ENCODE results near the gene UQCC2. TPM values are rescaled to one million over a fixed set of nuclear protein-coding genes. Genes with fewer than 3 reads are reported as not detected.
A peak's percentile ranks its signal among the peaks of the same experiment; 100 is the strongest.

The UQCC2 gene
- total and polyA plus RNA-seq, 4 donors: 14.7 to 48.2 (median 21.8) TPM

DNA sequence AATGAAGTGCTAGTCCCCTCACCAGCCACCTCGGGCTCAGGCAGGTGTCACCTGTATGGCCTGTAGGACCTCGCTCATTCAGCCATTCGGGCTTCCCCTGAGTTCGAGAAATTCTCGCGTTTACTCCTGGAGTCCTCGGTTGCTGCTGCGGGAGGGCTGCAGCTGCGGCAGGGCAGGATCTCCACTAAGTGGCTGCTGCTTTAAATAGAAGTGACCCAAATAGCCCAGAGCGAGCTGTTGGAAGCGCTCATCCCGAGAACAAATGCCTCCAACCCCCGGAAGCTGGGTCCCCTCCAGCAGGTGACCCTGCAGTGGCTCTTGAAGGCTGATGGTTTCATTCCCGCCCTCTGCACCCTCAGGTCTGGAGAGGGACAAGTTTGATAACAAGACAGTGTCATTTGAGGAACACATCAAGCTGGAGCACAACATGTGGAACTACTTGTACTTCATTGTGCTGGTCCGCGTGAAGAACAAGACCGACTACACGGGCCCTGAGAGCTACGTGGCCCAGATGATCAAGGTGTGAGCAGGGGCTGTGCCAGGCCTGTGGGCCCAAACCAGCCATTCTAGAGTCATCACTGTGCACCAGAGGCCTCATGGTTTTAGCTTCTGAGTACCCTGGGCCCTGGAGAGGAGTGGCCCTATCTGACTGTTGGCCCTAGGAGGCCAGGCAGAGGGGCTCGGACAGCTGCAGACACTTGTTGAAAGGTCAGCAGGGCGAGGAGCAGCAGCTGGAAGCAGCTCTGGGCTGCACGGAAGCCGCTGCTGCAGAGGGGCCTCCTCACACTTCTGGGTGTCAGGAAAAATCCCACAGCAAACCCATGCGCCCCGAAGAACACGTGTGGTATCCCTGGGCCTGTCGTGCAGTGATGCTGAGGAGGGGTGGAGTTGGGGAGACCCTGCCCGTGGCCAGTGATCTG is 18.1 kb downstream of the UQCC2 start:
- intact Hi-C loops (cut with DNase I): no loop called here
- DNase-seq (no peak), ATAC-seq (ENCODE audit: low FRiP score) (no peak)
- Histone ChIP-seq H3K9me3 (ENCODE audit: control insufficient read depth, low read length) (no peaks in the 10 kb centered on the region), H3K4me1 (ENCODE audit: control insufficient read depth in 1 of 2, insufficient read depth in 2 of 2, low read length in 2 of 2) (no peaks in the 10 kb centered on the region), H3K27me3 (ENCODE audit: control insufficient read depth in 1 of 2, insufficient read depth in 2 of 2, low read length in 1 of 2) (no peaks in the 10 kb centered on the region), H3K36me3 (ENCODE audit: control insufficient read depth in 1 of 2, insufficient read depth in 2 of 2, low read length in 1 of 2) (no peaks in the 10 kb centered on the region), H3K4me3 (ENCODE audit: low read length in 2 of 2) (no peak overlapping the region), H3K27ac (ENCODE audit: low read depth in 1 of 2, low read length in 2 of 2) (no peak overlapping the region)
- WGBS, 2 donors: 73 to 80% methylated on average over 28 of the region's 28 CpGs

DNA sequence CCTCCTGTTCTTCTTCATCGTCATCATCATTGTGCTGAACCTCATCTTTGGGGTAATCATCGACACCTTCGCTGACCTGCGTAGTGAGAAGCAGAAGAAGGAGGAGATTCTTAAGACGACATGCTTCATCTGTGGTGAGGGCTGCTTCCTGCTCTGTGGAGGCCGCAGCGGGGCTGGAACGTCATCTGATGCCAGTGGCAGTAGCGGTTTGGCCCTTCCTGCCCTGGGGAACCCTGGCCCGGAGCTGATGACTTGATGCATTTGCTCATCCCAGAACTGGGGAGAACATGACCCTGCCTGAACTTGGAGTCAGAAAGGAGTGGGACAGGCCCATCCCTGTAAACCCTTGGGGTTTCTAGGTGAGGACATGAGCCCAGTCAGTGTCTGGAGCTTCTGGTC is 18.7 kb downstream of the UQCC2 start:
- intact Hi-C loops (cut with DNase I): no loop called here
- Histone ChIP-seq H3K4me1 (ENCODE audit: control insufficient read depth in 1 of 2, insufficient read depth in 2 of 2, low read length in 2 of 2) (no peaks in the 10 kb centered on the region), H3K36me3 (ENCODE audit: control insufficient read depth in 1 of 2, insufficient read depth in 2 of 2, low read length in 1 of 2) (no peaks in the 10 kb centered on the region)

DNA sequence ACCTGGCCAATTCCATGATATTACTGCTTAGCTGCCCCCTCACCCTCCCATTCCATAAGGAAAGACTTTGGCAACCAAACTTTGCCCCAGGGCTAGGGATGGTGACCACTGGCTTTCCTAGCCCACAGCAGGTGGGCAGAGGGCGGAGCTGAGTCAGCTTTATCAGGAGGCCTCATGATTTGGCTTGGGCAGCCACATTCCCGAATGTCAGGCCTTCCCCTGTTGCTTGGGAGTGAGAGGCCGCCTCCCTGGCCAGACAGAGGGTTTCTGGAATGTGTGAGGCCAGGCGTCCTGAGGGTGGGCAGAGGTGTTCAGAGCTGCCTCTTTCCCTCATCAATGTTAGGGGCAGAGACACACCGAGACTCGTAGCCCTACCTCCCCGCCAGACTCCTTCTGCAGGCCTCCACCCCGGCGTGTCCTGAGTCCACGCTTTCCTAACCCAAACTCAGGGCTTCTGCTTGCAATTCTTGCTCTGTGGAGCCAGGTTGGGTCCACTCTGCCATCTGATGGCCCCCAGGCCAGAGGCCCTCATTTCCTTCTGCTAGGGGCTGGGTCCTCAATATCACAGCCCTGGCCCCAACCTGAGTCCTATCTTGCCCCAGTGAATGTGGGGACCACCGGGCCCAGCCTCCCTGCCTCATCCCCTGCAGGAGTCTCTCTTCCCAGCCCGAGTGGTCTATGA is 19.3 kb downstream of the UQCC2 start:
- intact Hi-C loops (cut with DNase I): no loop called here
- peak; percentile 5 for ATAC-seq (ENCODE audit: low FRiP score)
- Histone ChIP-seq H3K4me1 (ENCODE audit: control insufficient read depth in 1 of 2, insufficient read depth in 2 of 2, low read length in 2 of 2) (no peaks in the 10 kb centered on the region), H3K4me3 (ENCODE audit: low read length in 2 of 2) (no peak overlapping the region), H3K27me3 (ENCODE audit: control insufficient read depth in 1 of 2, insufficient read depth in 2 of 2, low read length in 1 of 2) (no peaks in the 10 kb centered on the region), H3K9me3 (ENCODE audit: control insufficient read depth, low read length) (no peaks in the 10 kb centered on the region), H3K27ac (ENCODE audit: low read depth in 1 of 2, low read length in 2 of 2) (no peak overlapping the region), H3K36me3 (ENCODE audit: control insufficient read depth in 1 of 2, insufficient read depth in 2 of 2, low read length in 1 of 2) (no peaks in the 10 kb centered on the region)
- 68 to 81% methylated on average over 12 of the region's 12 CpGs for WGBS, 2 donors
- DNase-seq: no peak

More for the DNA sequence above, 18.7 kb downstream of the UQCC2 start:
- Histone ChIP-seq H3K9me3 (ENCODE audit: control insufficient read depth, low read length) (no peaks in the 10 kb centered on the region), H3K4me3 (ENCODE audit: low read length in 2 of 2) (no peak overlapping the region), H3K27me3 (ENCODE audit: control insufficient read depth in 1 of 2, insufficient read depth in 2 of 2, low read length in 1 of 2) (no peaks in the 10 kb centered on the region), H3K27ac (ENCODE audit: low read depth in 1 of 2, low read length in 2 of 2) (no peak overlapping the region)
- no peak for ATAC-seq (ENCODE audit: low FRiP score)
- 80 to 83% methylated on average over 10 of the region's 10 CpGs for WGBS, 2 donors
- DNase-seq: peak in 1 of 2 donors; percentile 74

DNA sequence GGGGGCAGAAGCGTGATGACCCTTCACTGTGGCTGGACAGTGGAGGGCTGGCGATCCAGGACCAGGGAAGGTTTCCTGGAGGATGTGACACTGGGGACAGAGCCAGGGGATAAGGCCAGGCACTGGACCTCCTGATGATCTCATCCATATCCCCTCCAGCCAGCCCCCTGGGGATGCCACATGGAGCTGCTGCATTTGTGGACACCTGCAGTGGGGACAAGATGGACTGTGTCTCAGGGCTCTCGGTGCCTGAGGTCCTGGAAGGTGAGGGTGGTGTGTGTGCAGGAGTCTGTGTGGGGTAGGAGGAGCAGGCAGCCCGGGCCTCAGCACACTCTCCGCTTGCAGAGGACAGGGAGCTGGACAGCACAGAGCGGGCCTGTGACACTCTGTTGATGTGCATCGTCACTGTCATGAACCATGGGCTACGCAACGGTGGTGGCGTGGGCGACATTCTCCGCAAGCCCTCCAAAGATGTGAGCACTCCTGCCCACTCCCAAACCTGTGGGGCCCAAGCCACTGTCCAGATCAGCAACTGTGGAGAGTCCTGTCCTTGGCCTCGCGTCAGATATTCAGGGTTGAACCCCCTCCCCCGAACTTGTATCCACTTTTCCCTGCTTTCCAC is 19.9 kb downstream of the UQCC2 start:
- no peak for DNase-seq
- Histone ChIP-seq H3K4me1 (ENCODE audit: control insufficient read depth in 1 of 2, insufficient read depth in 2 of 2, low read length in 2 of 2) (no peaks in the 10 kb centered on the region), H3K4me3 (ENCODE audit: low read length in 2 of 2) (no peak overlapping the region), H3K9me3 (ENCODE audit: control insufficient read depth, low read length) (no peaks in the 10 kb centered on the region), H3K27me3 (ENCODE audit: control insufficient read depth in 1 of 2, insufficient read depth in 2 of 2, low read length in 1 of 2) (no peaks in the 10 kb centered on the region), H3K27ac (ENCODE audit: low read depth in 1 of 2, low read length in 2 of 2) (no peak overlapping the region), H3K36me3 (ENCODE audit: control insufficient read depth in 1 of 2, insufficient read depth in 2 of 2, low read length in 1 of 2) (no peaks in the 10 kb centered on the region)
- no peak for ATAC-seq (ENCODE audit: low FRiP score)
- intact Hi-C loops (cut with DNase I): no loop called here
- WGBS, 2 donors: 88 to 91% methylated on average over 15 of the region's 15 CpGs

DNA sequence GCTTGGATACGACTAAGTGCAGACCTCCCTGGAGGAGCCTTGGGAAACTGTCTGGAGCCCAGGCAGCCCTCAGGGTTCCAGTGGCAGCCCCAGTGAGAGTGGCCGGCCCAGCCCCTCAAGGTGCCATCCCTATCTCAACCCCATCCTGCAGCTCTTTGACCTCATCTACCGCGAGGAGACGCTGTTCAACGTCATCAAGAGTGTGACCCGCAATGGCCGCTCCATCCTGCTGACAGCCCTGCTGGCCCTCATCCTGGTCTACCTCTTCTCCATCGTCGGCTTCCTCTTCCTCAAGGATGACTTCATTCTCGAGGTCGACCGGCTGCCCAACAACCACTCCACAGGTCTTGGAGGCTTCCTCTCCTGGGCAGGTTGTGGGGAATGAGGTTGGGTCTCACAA is 20.7 kb downstream of the UQCC2 start:
- H3K4me3 ChIP-seq (ENCODE audit: low read length in 2 of 2): no peak overlapping the region
- DNase-seq (no peak), ATAC-seq (ENCODE audit: low FRiP score) (no peak)
- WGBS, 2 donors: 82 to 93% methylated on average over 13 of the region's 13 CpGs
- H3K36me3 ChIP-seq (ENCODE audit: control insufficient read depth in 1 of 2, insufficient read depth in 2 of 2, low read length in 1 of 2): no peaks in the 10 kb centered on the region
- H3K4me1 ChIP-seq (ENCODE audit: control insufficient read depth in 1 of 2, insufficient read depth in 2 of 2, low read length in 2 of 2): no peaks in the 10 kb centered on the region
- no peaks in the 10 kb centered on the region for H3K9me3 ChIP-seq (ENCODE audit: control insufficient read depth, low read length)
- H3K27me3 ChIP-seq (ENCODE audit: control insufficient read depth in 1 of 2, insufficient read depth in 2 of 2, low read length in 1 of 2): no peaks in the 10 kb centered on the region
- intact Hi-C loops (cut with DNase I): no loop called here
- H3K27ac ChIP-seq (ENCODE audit: low read depth in 1 of 2, low read length in 2 of 2): no peak overlapping the region

DNA sequence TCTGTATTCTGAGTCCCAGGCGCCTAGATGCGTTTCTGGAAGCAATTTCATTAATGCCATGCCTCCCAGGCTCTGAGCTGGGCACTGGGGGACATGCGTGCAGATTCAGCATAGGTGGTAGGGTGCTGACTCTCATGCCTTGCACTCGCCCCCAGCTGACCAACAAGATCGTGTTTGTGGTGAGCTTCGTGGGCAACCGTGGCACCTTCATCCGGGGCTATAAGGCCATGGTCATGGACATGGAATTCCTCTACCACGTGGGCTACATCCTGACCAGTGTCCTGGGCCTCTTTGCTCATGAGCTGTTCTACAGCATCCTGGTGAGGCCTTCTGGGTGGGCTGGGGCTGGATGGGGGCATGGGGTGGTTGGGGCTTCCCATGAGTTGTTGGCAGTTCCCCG is 21.6 kb downstream of the UQCC2 start:
- intact Hi-C loops (cut with DNase I): no loop called here
- WGBS, 2 donors: 90 to 92% methylated on average over 10 of the region's 10 CpGs

DNA sequence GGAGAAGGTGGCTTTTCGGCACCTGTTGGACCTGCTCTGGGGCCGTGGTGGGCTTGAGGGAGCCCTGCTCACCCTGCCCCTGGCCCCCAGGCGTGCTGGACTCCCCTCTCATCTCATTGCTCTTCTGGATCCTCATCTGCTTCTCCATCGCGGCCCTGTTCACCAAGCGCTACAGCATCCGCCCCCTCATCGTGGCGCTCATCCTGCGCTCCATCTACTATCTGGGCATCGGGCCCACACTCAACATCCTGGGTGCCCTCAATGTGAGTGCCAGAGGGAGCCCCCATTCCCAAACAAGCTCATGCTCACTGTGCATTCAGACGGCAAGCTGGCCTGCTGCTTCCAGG is 22.4 kb downstream of the UQCC2 start:
- intact Hi-C loops (cut with DNase I): no loop called here
- Histone ChIP-seq H3K36me3 (ENCODE audit: control insufficient read depth in 1 of 2, insufficient read depth in 2 of 2, low read length in 1 of 2) (no peaks in the 10 kb centered on the region), H3K27ac (ENCODE audit: low read depth in 1 of 2, low read length in 2 of 2) (no peak overlapping the region), H3K4me3 (ENCODE audit: low read length in 2 of 2) (no peak overlapping the region), H3K27me3 (ENCODE audit: control insufficient read depth in 1 of 2, insufficient read depth in 2 of 2, low read length in 1 of 2) (no peaks in the 10 kb centered on the region), H3K4me1 (ENCODE audit: control insufficient read depth in 1 of 2, insufficient read depth in 2 of 2, low read length in 2 of 2) (no peaks in the 10 kb centered on the region), H3K9me3 (ENCODE audit: control insufficient read depth, low read length) (no peaks in the 10 kb centered on the region)
- ATAC-seq (ENCODE audit: low FRiP score) (no peak), DNase-seq (peak in 1 of 2 donors; percentile 29)
- 81 to 91% methylated on average over 12 of the region's 12 CpGs for WGBS, 2 donors

More for the DNA sequence above, 21.6 kb downstream of the UQCC2 start:
- Histone ChIP-seq H3K9me3 (ENCODE audit: control insufficient read depth, low read length) (no peaks in the 10 kb centered on the region), H3K27ac (ENCODE audit: low read depth in 1 of 2, low read length in 2 of 2) (no peak overlapping the region), H3K4me1 (ENCODE audit: control insufficient read depth in 1 of 2, insufficient read depth in 2 of 2, low read length in 2 of 2) (no peaks in the 10 kb centered on the region), H3K4me3 (ENCODE audit: low read length in 2 of 2) (no peak overlapping the region), H3K36me3 (ENCODE audit: control insufficient read depth in 1 of 2, insufficient read depth in 2 of 2, low read length in 1 of 2) (no peaks in the 10 kb centered on the region), H3K27me3 (ENCODE audit: control insufficient read depth in 1 of 2, insufficient read depth in 2 of 2, low read length in 1 of 2) (no peaks in the 10 kb centered on the region)
- DNase-seq (no peak), ATAC-seq (ENCODE audit: low FRiP score) (no peak)

DNA sequence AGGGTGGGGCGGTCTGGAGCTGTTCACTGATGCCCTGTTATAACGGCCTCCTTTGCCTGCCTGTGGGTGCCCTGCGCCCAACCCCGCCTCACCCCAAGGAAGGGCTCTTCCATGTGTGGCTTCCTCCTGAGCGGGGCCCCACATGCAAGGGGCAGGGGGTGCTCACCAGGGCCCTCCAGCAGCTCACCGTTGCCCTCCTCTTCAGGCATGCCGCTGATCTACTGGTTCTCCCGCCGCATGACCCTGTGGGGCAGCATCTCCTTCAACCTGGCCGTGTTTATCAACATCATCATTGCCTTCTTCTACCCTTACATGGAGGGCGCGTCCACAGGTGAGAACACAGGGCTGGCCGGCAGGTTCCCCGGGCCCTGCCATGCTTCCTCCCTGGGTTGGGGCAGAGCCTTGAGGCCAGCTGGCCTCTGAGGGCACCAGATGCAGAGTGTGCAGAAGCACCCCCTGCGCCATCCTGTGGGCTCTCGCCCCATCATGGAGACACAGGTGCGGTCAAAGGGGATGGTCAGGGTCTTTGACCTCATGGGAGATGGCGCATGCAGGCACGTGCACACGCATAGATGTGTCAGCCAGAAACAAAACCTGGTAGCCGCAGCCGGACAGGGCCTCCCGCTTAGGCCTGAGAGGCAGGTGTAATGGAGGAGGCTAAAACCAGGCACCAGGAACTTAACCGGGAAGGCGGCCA is 22.9 kb downstream of the UQCC2 start:
- no peak overlapping the region for H3K27ac ChIP-seq (ENCODE audit: low read depth in 1 of 2, low read length in 2 of 2)
- no peaks in the 10 kb centered on the region for H3K4me1 ChIP-seq (ENCODE audit: control insufficient read depth in 1 of 2, insufficient read depth in 2 of 2, low read length in 2 of 2)
- DNase-seq (no peak), ATAC-seq (ENCODE audit: low FRiP score) (no peak)
- no peaks in the 10 kb centered on the region for H3K36me3 ChIP-seq (ENCODE audit: control insufficient read depth in 1 of 2, insufficient read depth in 2 of 2, low read length in 1 of 2)
- H3K9me3 ChIP-seq (ENCODE audit: control insufficient read depth, low read length): no peaks in the 10 kb centered on the region
- intact Hi-C loops (cut with DNase I): no loop called here
- WGBS, 2 donors: 92 to 96% methylated on average over 23 to 25 of the region's 25 CpGs
- H3K4me3 ChIP-seq (ENCODE audit: low read length in 2 of 2): no peak overlapping the region
- no peaks in the 10 kb centered on the region for H3K27me3 ChIP-seq (ENCODE audit: control insufficient read depth in 1 of 2, insufficient read depth in 2 of 2, low read length in 1 of 2)

All from aorta (tissue), 5 donors.